ENCODE data around the gene AKNA.

AKNA gene

DNA sequence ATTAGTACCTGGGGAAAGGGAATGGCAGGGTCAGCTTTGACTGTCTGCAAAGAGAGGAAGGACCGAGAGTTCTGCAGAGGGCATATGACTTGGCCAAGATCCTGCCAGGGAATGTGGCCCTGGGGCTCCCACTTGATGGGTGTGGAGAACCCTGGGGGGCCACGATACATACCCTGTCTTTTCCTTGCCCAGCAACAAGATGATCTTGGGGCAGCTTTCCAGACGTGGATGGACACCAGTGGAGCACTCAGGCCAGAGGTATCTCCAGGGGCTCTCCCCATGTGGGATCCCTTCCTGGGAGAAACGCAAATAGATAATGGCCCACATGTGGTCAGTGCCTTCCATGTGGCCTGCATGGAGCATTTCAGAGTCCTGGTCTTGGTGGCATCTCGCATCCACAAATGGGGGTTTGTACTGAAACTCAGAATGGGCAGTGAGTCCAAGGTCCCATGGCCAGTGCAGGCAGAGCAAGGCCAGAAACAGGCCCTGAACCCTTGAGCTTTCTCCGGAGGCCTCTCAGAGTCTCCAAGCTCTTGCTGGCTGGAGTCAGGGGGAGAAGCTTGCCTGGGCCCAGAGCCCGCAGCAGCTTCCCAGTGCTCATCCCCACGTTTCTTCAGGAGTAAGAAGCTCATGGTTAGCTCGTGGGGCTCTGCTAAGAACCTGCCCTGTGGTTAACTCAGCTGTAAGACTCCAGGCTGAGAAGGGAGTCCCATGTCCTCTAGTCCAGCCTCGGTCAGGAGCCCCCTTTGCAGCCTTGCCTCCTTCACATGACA is 83.2 kb downstream of the AKNA start:
- DNase-seq (ENCODE audit: low read depth, low spot score), result no peak

DNA sequence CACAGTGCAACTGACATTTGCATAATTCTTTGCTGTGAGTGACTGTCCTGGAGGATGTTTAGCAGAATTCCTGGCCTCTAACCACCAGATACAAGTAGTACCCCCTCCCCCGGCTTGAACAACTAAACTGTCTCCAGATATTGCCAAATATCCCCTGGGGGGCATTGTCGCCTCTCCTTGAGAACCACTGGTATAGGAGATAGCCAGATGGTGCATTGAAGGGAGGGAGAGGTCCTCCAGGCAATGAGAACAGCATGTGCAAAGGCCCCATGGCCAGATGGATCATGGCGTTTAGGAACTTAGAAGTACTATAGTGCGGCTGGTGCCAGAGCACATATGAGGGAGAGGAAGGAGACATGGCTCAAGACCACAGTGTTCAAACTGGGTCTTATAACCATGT is 83.8 kb downstream of the AKNA start:
- DNase-seq (ENCODE audit: low read depth, low spot score), result no peak

DNA sequence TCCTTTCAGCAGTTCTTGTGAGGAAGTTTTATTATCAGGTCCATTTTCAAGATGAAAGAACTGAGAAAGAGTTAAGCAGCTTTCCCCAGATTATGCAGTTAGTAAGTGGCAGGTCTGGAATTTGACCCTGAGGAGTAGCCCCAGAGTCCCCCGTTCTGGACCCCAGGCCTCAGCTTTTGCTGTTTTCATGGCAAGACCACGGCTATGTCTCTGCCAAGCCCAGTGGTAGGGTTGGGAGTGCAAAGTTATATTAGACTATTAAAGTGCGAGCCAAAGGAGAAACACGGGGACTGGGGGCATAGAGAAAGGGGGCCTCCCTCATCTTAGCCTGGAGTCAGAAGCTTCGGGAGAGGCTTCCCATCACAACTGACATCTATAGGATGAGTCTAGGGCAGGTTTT is 84.2 kb downstream of the AKNA start:
- no peak for DNase-seq (ENCODE audit: low read depth, low spot score)

DNA sequence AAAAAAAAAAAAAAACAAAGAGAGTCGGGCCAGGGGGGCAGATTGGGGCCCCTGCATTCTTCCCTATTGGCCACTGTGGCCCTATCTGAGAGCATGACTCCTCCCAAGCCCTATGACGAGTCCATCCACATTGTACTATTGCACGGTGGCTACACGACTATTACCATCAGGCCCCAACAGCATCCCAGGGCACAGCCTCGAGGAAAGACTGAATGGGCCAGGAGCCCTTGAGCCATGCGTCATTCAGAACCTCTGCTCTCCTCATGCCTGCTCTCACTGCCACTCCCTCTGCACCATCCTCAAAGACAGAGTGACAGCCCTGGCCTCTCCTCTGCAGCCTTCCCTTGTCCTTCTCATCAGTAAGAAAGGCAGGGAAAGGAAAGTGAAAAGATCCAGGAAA is 85.1 kb downstream of the AKNA start:
- no peak for DNase-seq (ENCODE audit: low read depth, low spot score)

DNA sequence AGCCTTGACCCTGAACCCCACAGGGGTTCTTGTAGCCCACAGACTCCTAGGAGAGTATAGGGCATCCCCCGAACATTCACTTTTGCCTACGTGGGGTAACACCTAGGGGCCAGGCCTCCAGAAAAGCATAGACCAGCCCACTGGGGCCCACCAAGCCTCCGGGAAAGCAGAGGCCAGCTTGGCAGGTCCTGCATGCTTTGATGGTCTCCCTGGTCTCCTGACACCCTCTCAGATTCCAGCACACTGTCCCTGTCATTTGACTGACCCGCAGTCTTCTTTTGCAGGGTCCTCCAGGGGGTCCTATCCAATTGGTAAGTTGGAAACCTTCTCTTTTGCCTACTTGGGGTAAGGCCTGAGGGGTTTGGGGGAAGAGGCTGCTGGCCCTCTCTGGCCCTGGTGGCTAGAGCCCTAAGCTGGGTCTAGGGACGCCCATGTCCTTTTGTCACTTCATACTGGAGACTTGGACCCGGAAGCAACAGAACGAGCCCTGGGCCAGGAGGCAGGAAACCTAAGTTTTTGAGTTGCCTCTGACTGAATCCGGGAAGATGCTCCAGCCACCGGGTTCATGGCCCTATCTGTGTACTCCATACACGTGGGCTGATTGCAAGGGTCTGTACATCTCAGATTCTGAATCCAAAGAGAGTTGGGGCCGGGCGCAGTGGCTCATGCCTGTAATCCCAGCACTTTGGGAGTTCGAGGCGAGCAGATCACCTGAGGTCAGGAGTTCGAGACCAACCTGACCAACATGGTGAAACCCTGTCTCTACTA is 85.8 kb downstream of the AKNA start:
- DNase-seq (ENCODE audit: low read depth, low spot score), result no peak

DNA sequence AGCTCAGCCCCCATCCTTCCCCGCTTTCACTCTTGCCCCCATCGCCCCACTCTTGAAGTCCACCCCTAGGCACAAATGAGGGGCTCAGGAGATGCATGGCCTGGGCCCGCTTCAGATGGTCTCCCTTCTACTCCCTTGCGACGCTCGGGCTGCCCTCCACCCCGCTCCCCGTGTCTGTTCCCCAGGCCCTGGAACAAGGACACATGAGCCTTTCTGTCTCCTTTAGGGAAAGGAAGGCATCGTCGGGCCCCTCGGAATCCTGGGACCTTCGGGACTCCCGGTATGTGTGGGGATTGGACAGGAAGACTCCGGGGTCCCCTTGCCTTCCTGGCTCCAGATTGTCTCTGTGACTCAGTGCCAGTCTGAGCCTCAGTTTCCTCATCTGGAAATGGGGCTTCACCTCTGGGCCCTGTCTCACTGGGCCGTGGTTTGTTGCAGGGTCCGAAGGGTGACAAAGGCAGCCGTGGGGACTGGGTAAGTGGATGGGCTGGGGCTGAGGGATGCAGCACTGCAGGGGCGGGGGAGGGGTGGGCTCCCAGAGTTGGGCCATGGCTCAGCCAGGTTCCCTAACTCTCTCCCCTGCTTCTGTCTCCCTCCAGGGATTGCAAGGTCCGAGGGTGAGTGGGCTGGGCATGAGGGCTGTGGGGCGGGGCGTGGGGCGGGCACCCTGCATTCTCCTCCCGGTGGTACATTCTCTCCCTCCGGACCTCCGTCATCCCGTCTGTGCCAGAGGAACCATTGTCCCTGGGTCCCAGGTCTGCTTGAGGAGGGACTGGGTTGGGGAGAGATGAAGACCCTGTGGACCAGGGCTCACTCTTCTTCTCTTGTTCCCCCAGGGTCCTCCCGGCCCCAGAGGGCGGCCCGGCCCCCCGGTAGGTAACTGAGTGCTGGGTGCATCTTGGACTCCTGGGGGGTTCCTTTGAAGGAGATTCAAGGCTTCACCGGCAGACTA is 86.7 kb downstream of the AKNA start:
- no peak for DNase-seq (ENCODE audit: low read depth, low spot score)

DNA sequence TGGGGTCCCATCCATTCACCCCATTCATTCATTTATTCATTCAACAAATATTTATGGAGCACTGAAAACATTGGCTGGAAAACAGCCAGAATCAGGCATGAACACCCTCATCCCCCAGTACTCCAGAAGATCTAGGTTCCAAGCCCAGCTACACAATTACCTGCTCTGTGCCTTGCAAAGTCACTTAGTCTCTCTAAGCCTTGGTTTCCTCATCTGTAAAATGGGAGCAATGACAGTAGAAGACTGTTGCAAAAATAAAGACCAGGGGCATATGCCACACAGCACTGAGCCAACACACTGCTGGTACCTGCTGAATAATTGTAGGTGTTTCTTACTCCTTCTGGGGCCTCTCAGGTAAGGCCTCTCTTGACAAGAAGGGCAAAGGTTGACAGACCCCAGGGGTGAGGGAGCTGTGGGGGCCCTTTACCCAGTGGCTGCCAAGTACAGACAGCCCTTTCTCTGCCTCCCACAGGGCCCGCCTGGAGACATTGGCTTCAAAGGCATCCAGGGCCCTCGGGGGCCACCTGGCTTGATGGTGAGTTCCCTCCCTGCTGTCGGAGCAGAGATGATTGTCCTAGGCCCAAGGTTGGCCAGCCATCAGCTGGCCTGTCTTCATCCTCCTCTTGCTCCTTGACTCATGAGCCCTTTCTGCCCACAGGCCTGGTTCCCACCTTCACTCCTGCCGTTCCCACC is 87.5 kb downstream of the AKNA start:
- DNase-seq (ENCODE audit: low read depth, low spot score), result no peak

DNA sequence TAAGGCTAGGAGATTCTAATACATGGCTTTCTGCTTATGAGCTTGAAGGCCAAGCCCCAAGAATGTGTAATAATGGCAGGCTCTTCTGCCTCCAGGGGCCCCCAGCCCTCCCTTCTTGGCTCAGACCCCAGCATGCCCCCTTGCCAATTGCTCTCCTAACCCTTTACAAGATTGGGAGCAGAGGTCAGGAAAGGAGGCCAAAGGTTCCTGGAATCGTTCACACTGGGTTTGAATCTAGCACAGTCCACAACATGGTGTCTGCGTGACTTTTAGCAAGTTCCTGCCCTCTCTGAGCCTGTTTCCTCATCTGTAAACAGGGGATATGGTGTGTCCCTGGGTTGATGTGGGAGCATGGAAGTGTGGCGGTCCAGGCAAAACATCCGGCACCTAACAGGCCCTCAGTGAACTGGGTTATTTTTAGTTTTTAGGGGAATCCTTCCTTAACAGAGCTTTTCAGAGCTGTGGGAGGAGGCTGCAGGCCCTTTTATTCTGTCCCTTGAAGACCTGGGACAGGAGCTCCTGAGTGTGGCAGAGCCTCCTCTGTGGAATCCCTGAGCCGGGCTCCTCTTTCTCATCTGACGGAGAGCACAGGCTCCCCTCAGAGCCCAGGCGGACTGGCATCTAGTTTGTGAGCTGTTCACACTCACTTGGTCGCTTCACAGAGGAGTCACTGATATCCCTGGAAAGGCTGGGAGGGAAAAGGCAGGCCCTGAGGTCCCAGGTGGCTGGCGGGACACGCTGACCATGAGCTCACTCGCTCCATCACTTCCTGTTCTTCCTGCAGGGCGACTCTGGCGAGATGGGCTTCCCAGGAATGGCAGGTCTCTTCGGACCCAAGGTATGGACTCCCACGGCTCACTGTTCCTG is 88.3 kb downstream of the AKNA start:
- DNase-seq (ENCODE audit: low read depth, low spot score), result no peak

DNA sequence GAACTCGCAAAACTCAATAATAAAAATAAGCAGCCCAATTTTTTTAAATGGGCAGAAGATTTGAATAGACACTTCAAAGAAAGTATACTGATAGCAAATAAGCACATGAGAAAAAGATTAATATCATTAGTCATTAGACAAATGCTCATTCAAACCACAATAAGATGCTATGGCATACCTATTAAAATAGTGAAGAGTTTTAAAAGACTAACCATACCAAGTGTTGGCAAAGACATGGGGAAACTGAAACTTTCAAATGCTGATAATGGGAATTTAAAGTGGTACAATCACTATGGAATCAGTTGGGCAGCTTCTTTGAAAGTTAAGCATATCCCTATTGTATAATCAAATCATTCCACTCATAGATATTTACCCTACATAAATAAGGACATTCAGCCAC is 91.4 kb downstream of the AKNA start:
- no peak for DNase-seq (ENCODE audit: low read depth, low spot score)

DNA sequence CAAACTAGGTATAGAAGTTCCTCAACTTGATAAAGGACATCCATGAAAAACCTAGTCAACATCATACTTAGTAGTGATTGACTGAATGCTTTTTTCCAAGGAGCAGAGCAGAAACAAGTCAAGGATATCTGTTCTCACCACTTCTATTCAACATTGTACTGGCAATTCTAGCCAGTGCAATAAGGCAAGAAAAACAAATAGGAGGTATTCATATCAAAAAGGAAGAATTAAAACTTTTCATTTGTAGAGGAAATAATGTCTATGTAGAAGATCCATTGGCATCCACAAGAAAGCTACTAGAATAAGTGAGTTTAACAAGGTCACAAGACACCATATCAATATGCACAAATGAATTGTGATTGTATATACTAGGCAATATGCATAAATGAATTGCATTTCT is 93.1 kb downstream of the AKNA start:
- no peak for DNase-seq (ENCODE audit: low read depth, low spot score)

DNA sequence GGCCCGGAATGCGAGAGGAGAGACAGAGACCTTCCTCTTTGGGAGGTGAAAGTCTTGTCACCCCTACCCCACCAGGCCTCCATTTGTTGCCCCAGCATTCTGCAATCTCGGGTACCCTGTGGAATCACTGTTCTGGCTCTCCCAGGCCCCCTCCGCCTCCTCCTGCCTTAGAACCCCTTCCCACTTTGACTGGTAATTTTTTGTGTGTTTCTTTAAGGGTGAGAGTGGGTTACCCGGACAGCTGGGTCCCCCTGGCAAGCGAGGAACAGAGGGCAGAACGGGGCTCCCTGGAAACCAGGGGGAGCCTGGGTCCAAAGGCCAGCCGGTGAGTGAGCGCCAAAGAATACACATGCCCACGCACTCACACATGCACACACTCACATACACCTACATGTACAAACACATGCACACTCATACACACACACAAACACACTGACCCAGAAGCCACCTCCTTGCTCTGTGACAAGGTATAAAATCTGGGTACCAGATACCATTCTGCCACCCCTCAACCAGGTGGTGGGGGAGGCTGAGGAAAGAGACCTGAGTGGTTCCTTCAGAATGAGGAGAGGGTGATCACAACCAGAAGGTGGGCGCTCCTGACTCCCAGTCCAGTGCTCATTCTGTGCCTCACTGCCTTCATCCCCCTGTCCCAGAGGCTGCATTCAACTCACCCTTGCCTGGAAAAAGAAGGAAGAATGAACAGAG is 95.7 kb downstream of the AKNA start:
- DNase-seq (ENCODE audit: low read depth, low spot score), result no peak

DNA sequence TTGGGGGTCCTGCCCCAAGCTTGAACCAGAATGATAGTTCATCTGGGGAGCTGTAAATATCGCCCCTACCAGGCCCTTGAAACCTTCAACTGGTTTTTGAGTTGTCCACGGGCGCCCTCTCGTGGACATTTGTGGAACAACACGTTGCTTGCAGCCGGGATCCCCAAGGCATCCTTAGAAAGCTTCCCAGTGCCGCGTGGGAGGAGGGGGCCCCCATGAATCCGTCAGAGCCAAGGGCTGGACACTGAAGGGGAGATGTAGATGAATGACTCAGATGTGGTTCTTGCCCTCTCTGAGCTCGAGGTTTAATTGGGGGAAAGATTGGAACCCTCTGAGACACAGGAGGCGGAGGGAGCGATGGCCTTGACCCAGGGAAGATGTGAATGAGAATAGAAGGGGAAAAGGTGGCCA is 96.7 kb downstream of the AKNA start:
- no peak for DNase-seq (ENCODE audit: low read depth, low spot score)

DNA sequence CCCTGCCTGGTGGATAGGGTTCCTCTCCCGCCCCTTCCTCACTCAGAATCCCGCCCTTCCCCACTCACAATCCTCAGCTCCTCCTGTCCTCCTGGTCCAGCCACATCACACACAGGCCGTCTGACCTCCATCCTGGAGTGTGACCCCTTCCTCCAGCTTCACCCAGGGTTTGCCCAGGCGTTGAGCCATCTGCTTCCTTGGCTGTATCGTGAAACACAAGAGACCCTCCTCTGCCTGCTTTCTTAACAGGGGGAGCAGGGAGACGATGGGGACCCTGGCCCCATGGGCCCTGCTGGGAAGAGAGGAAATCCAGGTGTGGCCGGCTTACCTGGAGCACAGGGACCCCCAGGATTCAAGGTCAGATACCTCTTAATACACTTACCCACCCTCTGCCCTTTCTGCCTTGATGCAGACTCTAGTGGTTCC is 97.2 kb downstream of the AKNA start:
- no peak for DNase-seq (ENCODE audit: low read depth, low spot score)

DNA sequence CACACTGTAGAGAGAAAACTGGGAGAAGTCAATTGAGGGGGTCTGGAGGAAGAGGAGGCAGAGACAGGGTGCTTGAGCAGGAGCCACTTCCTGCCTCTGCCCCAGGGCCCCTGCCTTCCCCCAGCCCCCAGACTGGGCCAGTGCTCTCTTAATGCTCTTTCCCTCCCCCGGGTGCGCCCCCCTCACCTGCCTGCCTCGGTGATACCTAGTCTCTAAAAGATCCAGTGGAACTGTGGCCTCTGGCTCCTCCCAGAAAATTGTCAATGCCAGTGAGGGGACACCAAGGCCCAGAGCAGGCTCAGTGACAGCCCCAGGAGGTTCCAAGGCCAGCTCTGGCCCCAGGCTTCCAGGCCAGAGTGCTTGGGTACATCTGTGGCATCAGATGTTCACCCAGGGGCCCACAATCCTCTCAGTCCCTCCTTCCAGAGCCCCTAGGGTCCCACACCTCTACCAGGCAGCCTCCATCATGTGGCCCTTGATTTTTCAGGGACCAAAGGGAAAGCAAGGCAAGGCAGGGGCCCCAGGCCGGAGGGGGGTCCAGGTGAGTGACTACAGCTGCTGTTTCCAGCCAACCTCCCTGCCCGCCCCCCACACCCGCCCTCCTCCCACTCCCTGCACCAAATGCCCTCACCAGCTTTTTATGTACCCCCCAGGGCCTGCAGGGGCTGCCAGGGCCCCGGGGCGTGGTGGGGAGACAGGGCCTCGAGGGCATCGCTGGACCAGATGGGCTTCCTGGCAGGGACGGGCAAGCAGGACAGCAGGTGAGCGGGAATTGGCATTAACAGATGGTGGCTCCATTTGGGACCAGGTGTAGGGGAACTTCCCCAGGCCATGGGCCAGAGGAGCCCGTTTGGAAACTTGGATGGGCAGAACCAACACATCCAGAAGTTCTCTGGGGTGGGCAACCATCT is 98.0 kb downstream of the AKNA start:
- DNase-seq (ENCODE audit: low read depth, low spot score), result no peak

DNA sequence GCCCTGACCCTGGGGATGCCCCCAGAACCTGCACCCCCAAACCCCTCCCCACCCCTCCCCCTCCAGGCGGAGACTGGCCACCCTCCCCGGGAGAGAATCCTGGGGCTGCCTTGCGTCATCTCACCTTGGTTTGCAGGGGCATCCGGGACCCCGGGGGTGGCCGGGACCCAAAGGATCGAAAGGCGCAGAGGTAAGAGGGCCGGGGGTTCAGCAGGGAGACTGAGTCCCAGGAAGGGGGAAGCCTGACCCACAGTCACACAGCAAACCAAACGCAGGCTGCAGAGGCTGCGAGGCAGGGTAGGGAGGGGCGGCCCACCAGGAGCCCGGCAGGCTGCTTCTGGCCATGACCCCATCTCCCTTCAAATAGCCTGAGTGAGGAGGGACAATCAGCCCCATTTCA is 98.7 kb downstream of the AKNA start:
- no peak for DNase-seq (ENCODE audit: low read depth, low spot score)

DNA sequence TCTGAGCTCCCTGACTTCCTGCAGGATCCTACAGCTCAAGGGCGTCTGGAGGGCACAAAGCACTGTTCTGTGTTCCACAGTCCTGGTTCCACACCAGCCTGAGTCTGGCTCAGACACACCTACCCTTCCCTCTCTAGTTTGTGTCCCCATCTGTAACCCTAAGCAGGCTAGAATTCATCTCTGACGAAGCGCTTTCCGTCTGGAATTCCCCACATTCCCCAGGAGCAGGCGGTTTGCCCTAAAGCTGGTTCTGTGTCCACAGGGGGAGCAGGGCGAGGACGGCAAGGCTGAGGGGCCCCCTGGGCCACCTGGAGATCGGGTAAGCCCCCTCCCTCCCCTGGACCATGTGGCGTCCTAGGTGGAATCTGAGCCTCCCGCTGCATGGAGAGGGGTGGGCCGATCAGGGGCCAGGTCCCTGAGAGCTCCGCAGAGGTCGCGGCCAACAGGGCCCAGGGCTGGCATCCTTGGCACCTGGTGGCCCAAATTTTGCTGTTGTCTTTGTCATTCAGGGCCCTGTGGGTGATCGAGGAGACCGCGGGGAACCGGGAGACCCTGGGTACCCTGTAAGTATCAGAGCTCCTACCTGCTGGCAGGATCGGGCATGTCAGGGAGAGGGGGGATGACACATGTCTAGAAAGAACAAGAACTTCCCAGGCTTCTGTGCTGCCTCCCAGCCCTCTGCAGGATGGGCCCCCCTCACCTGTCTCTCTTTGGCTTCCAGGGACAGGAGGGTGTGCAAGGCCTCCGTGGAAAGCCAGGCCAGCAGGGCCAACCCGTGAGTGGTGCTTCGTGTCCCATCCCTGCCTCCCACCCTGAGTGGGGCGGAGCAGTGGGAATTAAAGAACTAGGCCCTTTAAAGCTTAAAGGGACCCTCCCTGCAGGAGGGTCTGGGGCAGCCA is 99.3 kb downstream of the AKNA start:
- DNase-seq (ENCODE audit: low read depth, low spot score), result no peak

DNA sequence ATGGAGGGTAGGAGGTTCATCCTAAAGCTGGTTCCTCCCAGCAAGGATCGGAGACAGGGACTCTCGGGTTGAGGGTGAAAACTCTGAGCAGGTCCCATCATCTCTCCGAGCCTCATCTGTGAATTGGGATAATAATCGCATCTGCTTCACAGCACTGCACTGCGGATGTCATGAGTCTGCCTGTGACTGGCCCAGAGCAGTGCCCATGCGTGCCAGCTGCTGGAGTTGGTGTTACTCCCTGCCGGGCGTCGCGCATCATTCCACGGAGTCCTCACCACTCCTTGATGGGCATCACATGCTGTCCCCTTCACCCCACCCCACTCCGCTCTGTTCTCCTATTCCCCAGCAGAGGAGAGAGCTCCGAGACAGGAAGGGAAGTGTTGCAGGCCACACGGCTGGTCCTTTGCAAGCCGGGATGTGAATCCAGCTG is 100.0 kb downstream of the AKNA start:
- DNase-seq (ENCODE audit: low read depth, low spot score), result no peak
